ENCODE data around the gene CHST7. TPM values are rescaled to one million over a fixed set of nuclear protein-coding genes. Genes with fewer than 3 reads are reported as not detected.

CHST7 gene
- total RNA-seq, 1 donor = 6.5 TPM

- Histone ChIP-seq H3K36me3 (ENCODE audit: insufficient read depth, low read length) (peaks cover 7% of the 10 kb centered on the region), H3K4me1 (ENCODE audit: insufficient read depth, low read length) (peaks cover 20% of the 10 kb centered on the region), H3K9me3 (ENCODE audit: low read depth, low read length) (no peaks in the 10 kb centered on the region), H3K4me3 (ENCODE audit: insufficient read depth, low read length) (no peak overlapping the region), H3K27ac (ENCODE audit: low read depth, low read length) (peak overlapping the region; percentile 8), H3K27me3 (ENCODE audit: insufficient read depth, low read length) (no peaks in the 10 kb centered on the region), H3K4me2 (ENCODE audit: insufficient read depth, low read length) (no peak overlapping the region), H2AFZ (ENCODE audit: low read length) (no peak overlapping the region), H4K20me1 (ENCODE audit: insufficient read depth, low read length) (peaks cover 4% of the 10 kb centered on the region), H3K79me2 (ENCODE audit: insufficient read depth, low read length) (no peaks in the 10 kb centered on the region)
- DNase-seq (ENCODE audit: insufficient read length, low spot score, missing footprints) = no peak
- no peak for TF ChIP-seq CTCF (IDR thresholded peaks at IDR 0.05; ENCODE audit: extremely low read depth, low read depth, low read length)
Observed at GRCh38 chrX:46627711-46628419, 54.3 kb downstream of the CHST7 start.

GRCh38 chrX:46628460-46629371 is 55.2 kb downstream of the CHST7 start:
- no peak for DNase-seq (ENCODE audit: insufficient read length, low spot score, missing footprints)
- no peak overlapping the region for H3K4me2 ChIP-seq (ENCODE audit: insufficient read depth, low read length)
- no peaks in the 10 kb centered on the region for H3K9me3 ChIP-seq (ENCODE audit: low read depth, low read length)
- peaks cover 4% of the 10 kb centered on the region for H4K20me1 ChIP-seq (ENCODE audit: insufficient read depth, low read length)
- H3K36me3 ChIP-seq (ENCODE audit: insufficient read depth, low read length) = peaks cover 7% of the 10 kb centered on the region
- no peak for TF ChIP-seq CTCF (IDR thresholded peaks at IDR 0.05; ENCODE audit: extremely low read depth, low read depth, low read length)
- H3K27me3 ChIP-seq (ENCODE audit: insufficient read depth, low read length) = no peaks in the 10 kb centered on the region
- H3K27ac ChIP-seq (ENCODE audit: low read depth, low read length) = peak overlapping the region; percentile 21
- no peaks in the 10 kb centered on the region for H3K79me2 ChIP-seq (ENCODE audit: insufficient read depth, low read length)
- H3K4me1 ChIP-seq (ENCODE audit: insufficient read depth, low read length) = peaks cover 20% of the 10 kb centered on the region
- no peak overlapping the region for H2AFZ ChIP-seq (ENCODE audit: low read length)
- H3K4me3 ChIP-seq (ENCODE audit: insufficient read depth, low read length) = no peak overlapping the region

GRCh38 chrX:46630141-46630540 is 56.6 kb downstream of the CHST7 start:
- Histone ChIP-seq H3K27me3 (ENCODE audit: insufficient read depth, low read length) (no peaks in the 10 kb centered on the region), H3K4me1 (ENCODE audit: insufficient read depth, low read length) (peaks cover 20% of the 10 kb centered on the region), H3K4me2 (ENCODE audit: insufficient read depth, low read length) (no peak overlapping the region), H3K27ac (ENCODE audit: low read depth, low read length) (no peak overlapping the region), H3K4me3 (ENCODE audit: insufficient read depth, low read length) (no peak overlapping the region), H2AFZ (ENCODE audit: low read length) (no peak overlapping the region), H4K20me1 (ENCODE audit: insufficient read depth, low read length) (peaks cover 4% of the 10 kb centered on the region), H3K36me3 (ENCODE audit: insufficient read depth, low read length) (peaks cover 7% of the 10 kb centered on the region), H3K9me3 (ENCODE audit: low read depth, low read length) (no peaks in the 10 kb centered on the region), H3K79me2 (ENCODE audit: insufficient read depth, low read length) (no peaks in the 10 kb centered on the region)
- TF ChIP-seq CTCF (IDR thresholded peaks at IDR 0.05; ENCODE audit: extremely low read depth, low read depth, low read length) = no peak
- DNase-seq (ENCODE audit: insufficient read length, low spot score, missing footprints) = no peak

- no peak overlapping the region for H2AFZ ChIP-seq (ENCODE audit: low read length)
- no peaks in the 10 kb centered on the region for H3K79me2 ChIP-seq (ENCODE audit: insufficient read depth, low read length)
- H3K4me2 ChIP-seq (ENCODE audit: insufficient read depth, low read length) = no peak overlapping the region
- H4K20me1 ChIP-seq (ENCODE audit: insufficient read depth, low read length) = no peaks in the 10 kb centered on the region
- H3K9me3 ChIP-seq (ENCODE audit: low read depth, low read length) = no peaks in the 10 kb centered on the region
- no peaks in the 10 kb centered on the region for H3K27me3 ChIP-seq (ENCODE audit: insufficient read depth, low read length)
- DNase-seq (ENCODE audit: insufficient read length, low spot score, missing footprints) = no peak
- no peaks in the 10 kb centered on the region for H3K36me3 ChIP-seq (ENCODE audit: insufficient read depth, low read length)
- peaks cover 8% of the 10 kb centered on the region for H3K4me1 ChIP-seq (ENCODE audit: insufficient read depth, low read length)
- no peak for TF ChIP-seq CTCF (IDR thresholded peaks at IDR 0.05; ENCODE audit: extremely low read depth, low read depth, low read length)
- H3K27ac ChIP-seq (ENCODE audit: low read depth, low read length) = no peak overlapping the region
- no peak overlapping the region for H3K4me3 ChIP-seq (ENCODE audit: insufficient read depth, low read length)
Observed at GRCh38 chrX:46634577-46634976, 61.0 kb downstream of the CHST7 start.
